ENCODE data around the gene CRHR2.

The CRHR2 gene

GRCh38 chr7:30706908-30707307 is 24.7 kb upstream of the CRHR2 start:
- DNase-seq (ENCODE audit: low read depth) = no peak

GRCh38 chr7:30706316-30706715 is 24.1 kb upstream of the CRHR2 start:
- no peak for DNase-seq (ENCODE audit: low read depth)

- DNase-seq (ENCODE audit: low read depth) = no peak
Observed at GRCh38 chr7:30705596-30705995, 23.3 kb upstream of the CRHR2 start.

GRCh38 chr7:30705008-30705407 is 22.8 kb upstream of the CRHR2 start:
- no peak for DNase-seq (ENCODE audit: low read depth)

- no peak for DNase-seq (ENCODE audit: low read depth)
Observed at GRCh38 chr7:30703756-30704155, 21.5 kb upstream of the CRHR2 start.

GRCh38 chr7:30702200-30702599 is 19.9 kb upstream of the CRHR2 start:
- no peak for DNase-seq (ENCODE audit: low read depth)

- DNase-seq (ENCODE audit: low read depth) = no peak
Observed at GRCh38 chr7:30700941-30701340, 18.7 kb upstream of the CRHR2 start.

GRCh38 chr7:30699706-30700495 is 17.6 kb upstream of the CRHR2 start:
- no peak for DNase-seq (ENCODE audit: low read depth)

- DNase-seq (ENCODE audit: low read depth) = no peak
Observed at GRCh38 chr7:30698481-30698880, 16.2 kb upstream of the CRHR2 start.

- no peak for DNase-seq (ENCODE audit: low read depth)
Observed at GRCh38 chr7:30697719-30698460, 15.6 kb upstream of the CRHR2 start.

- no peak for DNase-seq (ENCODE audit: low read depth)
Observed at GRCh38 chr7:30694774-30695721, 12.8 kb upstream of the CRHR2 start.

GRCh38 chr7:30694218-30694745 is 12.0 kb upstream of the CRHR2 start:
- no peak for DNase-seq (ENCODE audit: low read depth)

GRCh38 chr7:30692882-30693281 is 10.6 kb upstream of the CRHR2 start:
- no peak for DNase-seq (ENCODE audit: low read depth)

GRCh38 chr7:30692438-30692837 is 10.2 kb upstream of the CRHR2 start:
- DNase-seq (ENCODE audit: low read depth) = no peak

- no peak for DNase-seq (ENCODE audit: low read depth)
Observed at GRCh38 chr7:30690011-30690410, 7.8 kb upstream of the CRHR2 start.

GRCh38 chr7:30688718-30689221 is 6.5 kb upstream of the CRHR2 start:
- no peak for DNase-seq (ENCODE audit: low read depth)

GRCh38 chr7:30687604-30688003 is 5.3 kb upstream of the CRHR2 start:
- DNase-seq (ENCODE audit: low read depth) = no peak

- DNase-seq (ENCODE audit: low read depth) = no peak
Observed at GRCh38 chr7:30684351-30684750, 2.1 kb upstream of the CRHR2 start.

GRCh38 chr7:30683816-30684215 is 1.6 kb upstream of the CRHR2 start:
- no peak for DNase-seq (ENCODE audit: low read depth)

- no peak for DNase-seq (ENCODE audit: low read depth)
Observed at GRCh38 chr7:30683306-30683705, 1.1 kb upstream of the CRHR2 start.

GRCh38 chr7:30681815-30682211 is 443 bp downstream of the CRHR2 start:
- DNase-seq (ENCODE audit: low read depth) = no peak

- DNase-seq (ENCODE audit: low read depth) = no peak
Observed at GRCh38 chr7:30681331-30681797, 892 bp downstream of the CRHR2 start.

All from non-pigmented ciliary epithelial cell (primary cell).